Stimulated activated CD8-positive, alpha-beta memory T cell treated with anti-CD3 and anti-CD28 coated beads, Interleukin-12 subunit alpha, Interleukin-12 subunit beta, amount 100 ng/mL, for 1 hour (primary cell): ENCODE measurements around the gene SERGEF.

ENCODE experiments used
- DNase-seq: peaks from one replicate; pipeline ENCODE4 v3.0.0-alpha.2; 2020; ENCODE audit warnings: low read depth

The SERGEF gene

DNA sequence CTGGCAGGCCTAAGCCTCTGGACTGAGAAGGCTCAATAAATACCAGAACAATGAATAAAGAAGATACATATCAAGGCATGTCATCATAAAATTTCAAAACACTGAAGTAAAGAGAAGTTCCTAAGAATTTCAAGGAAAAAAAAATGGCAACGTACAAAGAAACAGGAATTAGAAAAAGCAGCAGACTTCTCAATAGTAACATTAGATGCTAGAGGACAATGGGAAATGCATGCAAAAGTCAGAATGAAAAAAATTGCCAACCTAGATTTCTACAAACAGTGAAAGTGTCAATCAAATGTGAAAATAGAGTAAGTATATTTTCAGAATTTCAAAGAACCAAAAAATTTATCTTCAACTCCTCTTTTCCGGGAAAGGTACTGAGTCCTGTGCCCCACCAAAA, 153.3 kb downstream of the SERGEF start:
- DNase-seq: no peak

DNA sequence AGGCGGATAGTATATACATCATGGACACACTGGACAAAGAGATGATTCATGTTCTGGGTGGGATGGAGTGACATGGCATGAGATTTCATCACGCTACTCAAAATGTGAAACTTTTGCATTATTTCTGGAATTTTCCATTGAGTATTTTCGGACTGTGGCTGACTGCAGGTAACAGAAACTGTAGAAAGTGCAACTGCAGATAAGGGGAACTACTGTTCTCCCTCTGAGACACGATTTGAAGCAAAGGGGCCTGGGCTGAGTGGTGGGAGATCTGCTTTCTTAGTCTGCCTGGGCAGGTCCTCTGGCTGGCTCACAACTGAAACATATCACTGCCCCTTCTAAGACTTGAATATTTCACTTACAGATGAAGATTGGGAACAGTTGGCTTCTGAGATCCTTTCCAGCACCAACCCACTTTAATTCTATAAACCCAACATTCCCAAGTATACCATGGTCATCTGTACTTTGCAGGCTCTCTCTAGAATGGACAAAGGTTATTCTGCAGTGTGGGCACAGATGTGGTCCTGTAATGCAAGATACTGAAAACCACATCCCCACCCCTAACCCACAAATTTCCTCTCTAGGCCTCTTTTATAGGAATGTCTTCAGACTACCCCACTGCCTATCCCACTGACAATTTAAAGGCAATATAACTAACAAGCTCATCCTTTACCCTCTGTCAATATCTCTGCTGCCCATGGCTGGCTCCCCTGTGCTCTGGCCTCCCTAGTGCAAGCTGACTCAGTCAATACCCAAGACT, 157.1 kb downstream of the SERGEF start:
- no peak for DNase-seq

GRCh38 chr11:17853280-17853679, 159.6 kb downstream of the SERGEF start:
- DNase-seq: no peak

- no peak for DNase-seq
Observed at GRCh38 chr11:17852246-17852645, 160.6 kb downstream of the SERGEF start.

DNA sequence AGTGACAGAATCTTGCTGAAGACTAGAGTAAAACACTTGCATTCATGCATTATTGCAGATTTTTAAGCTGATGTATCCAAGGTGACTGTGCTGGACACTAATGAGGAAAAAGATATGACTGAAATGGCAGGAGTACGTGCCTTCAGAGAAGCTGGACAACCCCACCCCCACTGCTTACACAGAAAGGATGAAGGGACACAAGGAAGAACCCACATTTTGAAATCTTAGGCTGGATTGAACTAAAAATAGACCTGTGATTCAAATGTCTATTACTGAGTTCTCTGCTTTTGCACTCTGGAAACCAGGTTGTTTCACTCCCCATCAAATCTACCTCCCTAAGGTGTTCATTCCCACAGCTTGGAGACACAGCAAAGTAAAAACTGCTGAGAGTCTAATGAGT, 161.2 kb downstream of the SERGEF start:
- DNase-seq: no peak

DNA sequence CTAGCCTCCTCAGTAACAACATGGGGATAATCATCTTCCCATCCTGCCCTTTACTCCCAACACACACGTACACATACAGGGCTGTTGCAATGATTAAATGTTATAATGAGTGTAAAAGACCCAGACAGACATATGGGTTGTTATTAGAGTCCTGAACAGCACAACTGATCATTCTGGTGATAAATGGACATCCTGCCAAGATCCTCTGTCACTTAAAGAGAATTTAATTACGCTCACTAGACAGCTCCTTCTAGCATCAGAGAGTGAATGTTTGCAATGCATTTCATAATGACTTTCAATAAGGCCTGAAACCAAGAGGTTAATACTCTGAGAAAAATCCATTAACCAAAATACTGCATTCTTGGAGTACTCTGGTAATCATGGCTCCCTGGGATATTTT, 162.5 kb downstream of the SERGEF start:
- DNase-seq: no peak

- no peak for DNase-seq
Observed at GRCh38 chr11:17848715-17849114, 164.1 kb downstream of the SERGEF start.

GRCh38 chr11:17846852-17847453, 165.9 kb downstream of the SERGEF start:
- no peak for DNase-seq

GRCh38 chr11:17845431-17845881, 167.4 kb downstream of the SERGEF start:
- DNase-seq: no peak

GRCh38 chr11:17840101-17840548, 172.7 kb downstream of the SERGEF start:
- DNase-seq: no peak

DNA sequence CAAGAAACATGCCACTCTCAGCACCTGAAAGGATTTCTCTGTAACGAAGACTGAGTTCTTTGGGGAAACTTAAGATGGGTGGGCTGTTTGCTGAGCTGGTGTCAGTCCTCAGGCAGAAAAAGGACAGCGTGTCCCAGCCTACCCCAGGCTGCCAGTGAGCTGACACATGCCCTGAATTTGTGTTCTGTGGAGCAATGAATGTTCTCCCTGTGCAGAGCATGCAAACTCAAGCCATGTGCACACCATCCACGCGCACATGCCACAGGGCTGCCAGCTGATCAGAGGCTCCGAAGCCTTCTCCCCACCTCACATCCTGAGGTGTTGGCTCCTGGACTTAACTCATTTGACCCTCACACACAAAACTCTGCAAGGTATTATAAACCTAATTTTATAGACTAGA, 173.4 kb downstream of the SERGEF start:
- DNase-seq: no peak

GRCh38 chr11:17838102-17838501, 174.7 kb downstream of the SERGEF start:
- no peak for DNase-seq

GRCh38 chr11:17831883-17832282, 181.0 kb downstream of the SERGEF start:
- no peak for DNase-seq

- no peak for DNase-seq
Observed at GRCh38 chr11:17831228-17831627, 181.6 kb downstream of the SERGEF start.

- no peak for DNase-seq
Observed at GRCh38 chr11:17828311-17828751, 184.5 kb downstream of the SERGEF start.

DNA sequence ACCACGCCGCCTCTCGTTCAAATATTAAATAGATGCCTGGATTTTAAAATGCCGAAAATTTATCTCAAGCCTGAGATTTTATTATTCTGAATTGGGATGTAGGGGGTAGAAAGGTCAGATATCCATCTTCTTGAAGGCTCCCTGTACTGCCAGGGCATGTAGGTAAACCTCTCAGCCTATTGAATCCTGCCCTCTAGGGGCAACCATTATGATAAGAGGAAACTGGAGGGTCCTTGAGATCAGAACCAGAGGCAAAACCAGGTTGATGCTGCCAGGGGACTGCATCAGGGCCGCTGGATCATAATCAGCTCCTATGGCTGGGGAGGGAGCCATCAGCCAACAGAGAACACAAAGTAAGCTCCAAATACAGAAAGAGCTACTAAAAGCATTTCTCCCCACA, 185.8 kb downstream of the SERGEF start:
- DNase-seq: no peak

DNA sequence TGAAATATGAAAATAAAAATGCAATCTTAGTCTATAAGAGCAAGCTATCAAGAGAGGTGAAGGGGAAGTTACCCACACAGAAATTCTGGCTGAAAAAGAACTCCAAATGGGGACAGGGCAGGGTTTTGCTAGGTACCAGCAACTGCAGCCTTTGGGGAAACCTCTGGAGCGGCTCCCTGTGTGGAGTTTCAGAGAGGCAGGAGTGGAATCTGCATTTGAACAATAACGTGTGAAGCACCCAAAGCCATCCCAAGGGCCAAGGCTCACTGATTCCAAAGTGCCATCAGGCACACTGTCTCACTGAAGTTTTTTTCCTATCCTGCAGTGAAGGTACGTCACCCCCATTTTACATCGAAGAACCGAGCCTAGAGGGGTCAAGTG, 190.5 kb downstream of the SERGEF start:
- DNase-seq: no peak

DNA sequence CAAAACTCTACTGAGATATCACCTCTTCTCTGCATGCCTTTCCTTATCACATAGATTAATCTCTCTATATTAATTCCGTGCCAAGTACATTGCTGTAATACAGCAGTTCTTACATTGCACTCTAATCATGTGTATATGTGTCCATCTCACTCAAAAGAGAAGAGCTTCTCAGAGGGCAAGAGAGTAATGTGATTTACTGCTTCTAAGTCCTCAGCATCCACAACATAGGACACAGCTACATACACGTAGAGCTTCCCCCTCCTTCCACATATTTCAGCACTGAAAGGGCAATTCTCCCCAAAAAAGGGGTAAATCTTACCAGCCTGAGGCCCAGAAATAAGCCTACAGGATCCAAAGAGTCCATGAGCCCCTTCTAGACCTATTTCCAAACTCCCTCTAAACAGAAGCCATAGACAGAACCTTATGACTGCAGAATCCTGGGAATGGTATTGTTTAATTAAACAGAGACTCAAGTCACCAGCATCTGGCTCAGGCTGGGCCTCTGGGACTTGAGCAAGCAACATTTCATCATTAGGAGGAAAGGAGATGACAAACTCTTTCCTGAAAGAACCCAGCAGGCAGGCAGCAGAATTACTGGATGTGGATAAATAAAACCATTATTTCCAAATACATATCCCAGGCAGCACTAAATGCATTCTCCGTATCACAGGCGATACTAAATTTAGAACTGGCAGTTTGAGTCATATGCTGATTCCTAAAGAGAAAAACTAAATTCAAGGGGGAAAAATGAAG, 191.0 kb downstream of the SERGEF start:
- DNase-seq: no peak

DNA sequence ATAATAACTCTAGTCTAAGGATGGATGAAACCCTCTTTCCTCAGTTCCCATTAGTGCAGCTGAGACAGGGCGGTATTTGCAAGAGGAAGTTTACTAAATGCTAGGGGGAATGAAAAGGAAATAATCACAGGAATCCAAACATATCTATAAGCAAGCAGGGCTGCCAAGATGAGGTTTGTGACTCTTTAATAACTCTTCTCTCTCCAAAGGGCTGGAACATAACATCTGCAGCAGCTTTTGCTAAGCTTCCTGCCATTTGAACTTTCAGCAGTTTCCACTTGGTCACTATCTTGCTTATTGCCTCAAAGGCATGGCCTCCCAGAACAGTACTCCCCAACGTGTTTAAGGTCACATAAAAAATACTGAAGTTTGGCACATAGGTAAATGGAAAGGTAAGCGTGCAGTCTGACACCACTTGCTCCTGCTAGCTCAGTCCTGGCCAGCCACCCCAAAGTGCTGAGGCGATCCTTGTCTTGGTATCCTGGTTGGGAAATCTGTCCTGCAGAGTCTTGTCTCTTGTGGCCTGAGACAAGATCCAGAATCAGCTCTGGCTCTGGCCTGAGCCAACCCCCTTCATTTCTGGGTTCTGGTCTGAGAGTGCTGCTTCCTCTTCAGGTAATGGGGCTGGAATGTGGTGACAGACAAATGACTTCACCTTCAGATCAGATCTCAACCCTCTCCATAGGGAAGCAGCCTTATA, 196.5 kb downstream of the SERGEF start:
- no peak for DNase-seq

GRCh38 chr11:17814546-17814945, 198.3 kb downstream of the SERGEF start:
- DNase-seq: no peak

DNA sequence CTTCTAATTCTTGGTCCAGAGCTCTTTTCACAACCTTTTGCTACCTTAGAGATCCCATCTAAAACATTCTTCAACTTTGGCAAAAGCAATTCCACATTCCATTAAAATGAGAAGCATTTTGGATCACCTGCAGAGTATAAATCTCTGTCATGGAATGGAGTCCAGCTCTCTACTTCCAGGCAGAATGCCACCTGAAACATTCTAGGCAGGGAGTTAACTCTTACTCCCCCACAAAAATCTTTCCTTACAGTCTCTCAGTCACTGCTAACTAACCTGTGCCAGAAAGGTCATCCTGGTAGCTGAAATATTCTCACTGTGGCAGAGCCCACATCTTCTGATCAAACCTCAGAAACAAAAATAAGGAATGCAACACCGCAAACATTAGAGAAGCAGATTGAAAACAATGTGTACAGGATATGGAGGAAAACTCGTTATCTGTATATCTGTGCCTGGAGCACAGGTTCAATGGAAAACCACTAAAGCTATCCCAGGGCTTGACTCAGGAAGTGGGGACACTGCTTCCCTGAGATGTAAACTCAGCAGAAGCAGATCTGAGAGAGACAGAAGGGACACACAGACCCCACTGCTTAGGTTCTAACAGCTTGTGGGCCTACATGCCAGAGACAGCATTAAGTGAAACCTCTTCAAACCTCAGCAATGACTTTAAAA, 199.3 kb downstream of the SERGEF start:
- DNase-seq: no peak

DNA sequence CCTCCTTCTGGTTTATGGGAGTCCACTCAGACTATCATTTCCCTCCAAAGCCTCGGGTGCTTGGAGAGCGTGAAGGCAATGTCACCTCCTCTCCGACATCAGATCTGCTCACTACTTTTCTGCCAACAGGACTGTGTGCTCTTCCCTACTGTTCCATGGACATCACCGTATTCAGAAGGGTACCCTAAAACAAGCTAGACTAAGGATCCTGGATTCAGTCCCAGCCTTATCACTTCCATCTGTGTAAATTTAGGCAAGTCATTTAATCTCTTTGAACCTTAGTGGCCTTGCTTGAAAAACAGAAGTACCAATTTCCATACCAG, 200.0 kb downstream of the SERGEF start:
- no peak for DNase-seq
